ENCODE measurements around the gene PWWP2B. TPM values are rescaled to one million over a fixed set of nuclear protein-coding genes. Genes with fewer than 3 reads are reported as not detected.

Gene PWWP2B
- total RNA-seq, 1 donor from 2014 or later: 12.0 TPM

DNA sequence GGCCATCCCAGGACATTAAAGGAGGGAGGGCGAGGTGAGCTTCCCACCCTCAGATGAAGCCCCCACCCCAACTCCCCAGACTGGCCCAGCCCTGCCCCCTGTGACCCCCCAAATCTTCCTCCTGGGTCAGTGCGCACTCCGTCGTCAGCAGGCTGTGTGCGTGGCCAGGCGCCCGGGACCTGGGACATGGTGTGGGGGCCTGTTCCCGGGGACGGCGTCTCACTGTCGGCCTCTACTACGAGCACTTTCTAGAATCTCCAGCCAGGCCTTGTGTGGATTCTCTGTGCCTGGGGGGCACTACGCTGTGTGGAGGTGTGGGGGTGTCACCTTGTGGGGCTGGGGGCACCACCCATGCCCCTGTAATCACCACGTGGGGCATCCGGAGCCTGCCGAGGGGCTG, 9.8 kb downstream of the PWWP2B start:
- Histone ChIP-seq H3K4me2 (ENCODE audit: low read length) (no peak overlapping the region), H3K4me1 (ENCODE audit: insufficient read depth, low read length) (peaks cover 5% of the 10 kb centered on the region), H3K27ac (ENCODE audit: low read depth, low read length) (no peak overlapping the region), H3K9ac (ENCODE audit: low read length) (no peak overlapping the region), H2AFZ (ENCODE audit: low read depth, low read length) (no peak overlapping the region), H3K79me2 (ENCODE audit: insufficient read depth, low read length) (no peaks in the 10 kb centered on the region), H4K20me1 (ENCODE audit: insufficient read depth, low read length) (peaks cover 15% of the 10 kb centered on the region), H3K36me3 (ENCODE audit: insufficient read depth, low read length) (no peaks in the 10 kb centered on the region), H3K9me3 (ENCODE audit: insufficient read depth, low read depth, low read length) (no peaks in the 10 kb centered on the region), H3K27me3 (ENCODE audit: insufficient read depth, low read length) (no peaks in the 10 kb centered on the region), H3K4me3 (ENCODE audit: insufficient read depth, low read depth, low read length) (no peak overlapping the region)
- Mint-ChIP-seq H3K36me3 (ENCODE audit: low read depth, unreplicated experiment) (peaks cover 5% of the 10 kb centered on the region), H3K27me3 (ENCODE audit: low read depth, unreplicated experiment) (no peaks in the 10 kb centered on the region), H3K9me3 (ENCODE audit: unreplicated experiment) (no peaks in the 10 kb centered on the region), H3K4me3 (ENCODE audit: unreplicated experiment) (no peak overlapping the region), H3K27ac (ENCODE audit: unreplicated experiment) (no peak overlapping the region), H3K4me1 (ENCODE audit: low read depth, unreplicated experiment) (peaks cover 9% of the 10 kb centered on the region)
- DNase-seq (ENCODE audit: low read depth): no peak
- no peak for TF ChIP-seq EZH2 (IDR thresholded peaks at IDR 0.05; ENCODE audit: insufficient read depth, low read length)
- TF ChIP-seq, protein P1, sequence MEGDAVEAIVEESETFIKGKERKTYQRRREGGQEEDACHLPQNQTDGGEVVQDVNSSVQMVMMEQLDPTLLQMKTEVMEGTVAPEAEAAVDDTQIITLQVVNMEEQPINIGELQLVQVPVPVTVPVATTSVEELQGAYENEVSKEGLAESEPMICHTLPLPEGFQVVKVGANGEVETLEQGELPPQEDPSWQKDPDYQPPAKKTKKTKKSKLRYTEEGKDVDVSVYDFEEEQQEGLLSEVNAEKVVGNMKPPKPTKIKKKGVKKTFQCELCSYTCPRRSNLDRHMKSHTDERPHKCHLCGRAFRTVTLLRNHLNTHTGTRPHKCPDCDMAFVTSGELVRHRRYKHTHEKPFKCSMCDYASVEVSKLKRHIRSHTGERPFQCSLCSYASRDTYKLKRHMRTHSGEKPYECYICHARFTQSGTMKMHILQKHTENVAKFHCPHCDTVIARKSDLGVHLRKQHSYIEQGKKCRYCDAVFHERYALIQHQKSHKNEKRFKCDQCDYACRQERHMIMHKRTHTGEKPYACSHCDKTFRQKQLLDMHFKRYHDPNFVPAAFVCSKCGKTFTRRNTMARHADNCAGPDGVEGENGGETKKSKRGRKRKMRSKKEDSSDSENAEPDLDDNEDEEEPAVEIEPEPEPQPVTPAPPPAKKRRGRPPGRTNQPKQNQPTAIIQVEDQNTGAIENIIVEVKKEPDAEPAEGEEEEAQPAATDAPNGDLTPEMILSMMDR (IDR thresholded peaks at IDR 0.05; ENCODE audit: insufficient read depth, low read depth, low read length): no peak
- no peak for FAIRE-seq

DNA sequence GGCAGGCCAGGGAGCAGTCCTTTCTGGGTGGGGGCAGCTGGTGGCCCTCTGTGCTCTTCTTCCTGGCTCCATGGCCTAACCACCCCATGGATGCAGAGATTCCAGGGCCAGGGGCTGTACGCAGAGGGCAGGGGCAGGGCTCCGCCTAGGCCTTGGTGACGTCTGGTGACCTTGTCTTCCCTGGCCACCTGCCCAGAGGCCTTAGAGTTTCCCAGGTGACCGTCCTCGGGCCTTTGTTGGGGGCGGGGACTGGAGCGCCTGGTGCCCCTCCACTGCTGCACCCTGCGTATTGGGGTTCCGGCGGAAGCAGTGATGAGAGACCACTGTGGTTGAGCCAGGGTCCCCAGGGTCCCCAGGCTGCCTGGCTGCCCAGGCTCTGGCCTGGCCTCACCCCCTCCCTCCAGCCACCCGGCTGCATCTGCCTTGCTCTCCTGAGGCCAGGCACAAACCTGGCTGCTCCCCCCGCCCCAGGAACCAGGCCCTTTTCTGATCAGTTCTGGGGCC, 10.3 kb downstream of the PWWP2B start:
- Histone ChIP-seq H3K9me3 (ENCODE audit: insufficient read depth, low read depth, low read length) (no peaks in the 10 kb centered on the region), H3K9ac (ENCODE audit: low read length) (no peak overlapping the region), H3K36me3 (ENCODE audit: insufficient read depth, low read length) (no peaks in the 10 kb centered on the region), H2AFZ (ENCODE audit: low read depth, low read length) (no peak overlapping the region), H3K4me3 (ENCODE audit: insufficient read depth, low read depth, low read length) (no peak overlapping the region), H3K27ac (ENCODE audit: low read depth, low read length) (no peak overlapping the region), H3K27me3 (ENCODE audit: insufficient read depth, low read length) (no peaks in the 10 kb centered on the region), H3K4me2 (ENCODE audit: low read length) (no peak overlapping the region), H4K20me1 (ENCODE audit: insufficient read depth, low read length) (peaks cover 10% of the 10 kb centered on the region), H3K4me1 (ENCODE audit: insufficient read depth, low read length) (peaks cover 5% of the 10 kb centered on the region), H3K79me2 (ENCODE audit: insufficient read depth, low read length) (no peaks in the 10 kb centered on the region)
- peak overlapping the region; percentile 58 for H3K27ac Mint-ChIP-seq (ENCODE audit: unreplicated experiment)
- H3K4me3 Mint-ChIP-seq (ENCODE audit: unreplicated experiment): peak overlapping the region; percentile 40
- H3K27me3 Mint-ChIP-seq (ENCODE audit: low read depth, unreplicated experiment): no peaks in the 10 kb centered on the region
- no peaks in the 10 kb centered on the region for H3K9me3 Mint-ChIP-seq (ENCODE audit: unreplicated experiment)
- no peak for DNase-seq (ENCODE audit: low read depth)
- H3K36me3 Mint-ChIP-seq (ENCODE audit: low read depth, unreplicated experiment): peaks cover 5% of the 10 kb centered on the region
- peaks cover 10% of the 10 kb centered on the region for H3K4me1 Mint-ChIP-seq (ENCODE audit: low read depth, unreplicated experiment)
- FAIRE-seq: no peak
- TF ChIP-seq, protein P1 (IDR thresholded peaks at IDR 0.05; ENCODE audit: insufficient read depth, low read depth, low read length): no peak
- no peak for TF ChIP-seq EZH2 (IDR thresholded peaks at IDR 0.05; ENCODE audit: insufficient read depth, low read length)

DNA sequence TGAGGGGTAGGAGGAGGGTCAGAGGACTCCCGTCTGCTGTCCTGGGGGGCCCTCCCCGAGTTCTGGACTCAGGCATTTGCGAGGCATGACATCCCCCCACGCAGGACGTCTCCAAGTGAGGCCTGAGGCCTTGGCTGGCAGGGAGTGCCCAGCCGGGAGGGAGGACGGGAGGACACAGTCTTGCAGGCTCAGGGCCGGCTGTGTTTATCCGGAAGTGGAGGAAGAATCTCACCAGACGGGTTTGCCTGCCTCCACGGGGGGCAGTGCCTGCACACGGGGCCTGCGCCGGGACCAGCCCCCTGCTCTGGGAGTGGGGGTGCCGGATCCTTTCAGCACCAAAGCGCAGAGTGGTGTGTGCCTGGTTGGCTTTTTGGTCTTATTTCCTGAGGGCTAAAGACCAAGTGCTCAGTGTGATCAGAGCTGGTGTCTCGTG, 10.9 kb downstream of the PWWP2B start:
- no peaks in the 10 kb centered on the region for H3K27me3 ChIP-seq (ENCODE audit: insufficient read depth, low read length)
- no peaks in the 10 kb centered on the region for H3K27me3 Mint-ChIP-seq (ENCODE audit: low read depth, unreplicated experiment)
- H3K9ac ChIP-seq (ENCODE audit: low read length): no peak overlapping the region
- peaks cover 5% of the 10 kb centered on the region for H3K36me3 Mint-ChIP-seq (ENCODE audit: low read depth, unreplicated experiment)
- H3K4me3 Mint-ChIP-seq (ENCODE audit: unreplicated experiment): peak overlapping the region; percentile 40
- no peak for DNase-seq (ENCODE audit: low read depth)
- H3K79me2 ChIP-seq (ENCODE audit: insufficient read depth, low read length): no peaks in the 10 kb centered on the region
- no peak for FAIRE-seq
- H3K4me1 ChIP-seq (ENCODE audit: insufficient read depth, low read length): peaks cover 5% of the 10 kb centered on the region
- H3K27ac Mint-ChIP-seq (ENCODE audit: unreplicated experiment): peak overlapping the region; percentile 80
- no peak overlapping the region for H3K4me3 ChIP-seq (ENCODE audit: insufficient read depth, low read depth, low read length)
- H4K20me1 ChIP-seq (ENCODE audit: insufficient read depth, low read length): peaks cover 8% of the 10 kb centered on the region
- no peak overlapping the region for H3K27ac ChIP-seq (ENCODE audit: low read depth, low read length)
- H3K9me3 Mint-ChIP-seq (ENCODE audit: unreplicated experiment): no peaks in the 10 kb centered on the region
- no peaks in the 10 kb centered on the region for H3K36me3 ChIP-seq (ENCODE audit: insufficient read depth, low read length)
- H3K4me1 Mint-ChIP-seq (ENCODE audit: low read depth, unreplicated experiment): peaks cover 10% of the 10 kb centered on the region
- H2AFZ ChIP-seq (ENCODE audit: low read depth, low read length): peak overlapping the region; percentile 34
- H3K4me2 ChIP-seq (ENCODE audit: low read length): peak overlapping the region; percentile 22
- H3K9me3 ChIP-seq (ENCODE audit: insufficient read depth, low read depth, low read length): no peaks in the 10 kb centered on the region
- TF ChIP-seq, protein P1 (IDR thresholded peaks at IDR 0.05; ENCODE audit: insufficient read depth, low read depth, low read length): no peak
- TF ChIP-seq EZH2 (IDR thresholded peaks at IDR 0.05; ENCODE audit: insufficient read depth, low read length): no peak
